Right hindlimb (tissue), 1 donor: ENCODE results near the gene AVPR1A.
"Not testable (repeated sequence)": the region's sequence is repeated elsewhere in the genome, so short reads cannot be mapped to it uniquely, and the experiment has no call there.

Experiments
- DNase-seq: peaks from one replicate; pipeline ENCODE4 v3.0.0-alpha.2; 2018

Gene AVPR1A

DNA sequence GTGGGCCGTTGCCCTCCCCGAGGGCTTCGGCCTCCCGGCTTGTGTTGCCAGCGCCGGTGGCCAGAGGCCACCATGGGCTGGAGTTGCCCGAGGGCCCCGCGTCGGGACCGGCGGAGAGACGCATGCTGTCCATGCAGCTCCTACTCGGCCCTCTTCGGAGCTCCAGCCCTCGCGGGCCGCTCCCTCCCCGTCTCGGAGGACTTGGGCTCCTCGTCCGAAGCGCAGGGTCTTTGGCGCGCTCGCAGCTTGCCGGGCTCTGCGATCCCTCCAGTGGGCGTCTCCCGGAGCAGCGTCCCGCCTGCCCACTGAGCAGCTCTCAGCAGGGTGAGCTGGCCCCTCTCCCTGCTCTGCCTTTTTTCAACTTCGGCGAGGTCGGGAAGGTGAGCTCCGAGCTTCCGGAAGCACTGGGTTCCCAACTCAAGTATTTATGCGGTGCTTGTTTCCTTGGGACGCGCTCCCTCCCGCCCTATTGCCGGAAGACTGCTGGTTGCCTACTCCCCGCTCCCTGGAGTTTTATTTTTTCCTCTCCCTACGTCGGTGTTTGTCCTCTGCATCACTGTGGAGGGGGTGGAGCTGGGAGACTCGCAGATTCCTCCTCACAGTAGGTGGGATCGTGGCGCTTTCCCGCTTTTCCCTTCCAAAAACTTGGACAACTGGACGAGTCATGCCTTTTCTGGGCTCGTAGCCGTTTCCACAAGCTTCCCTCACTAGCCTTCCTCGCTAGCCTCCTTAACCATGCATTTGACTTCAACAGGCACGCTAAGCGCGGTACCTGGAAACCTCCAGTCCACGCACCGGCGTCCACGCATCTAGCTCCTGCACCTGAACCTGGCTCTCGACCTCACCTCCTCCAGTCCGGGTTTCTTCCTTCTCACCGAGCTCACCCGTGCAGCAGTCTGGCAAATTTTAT lies at the start of gene AVPR1A:
Gene AVPR1A, minus strand, starts transcription at position 489 of the 910 bp plus-strand sequence. Its CDS starts 365 bp downstream, at position 124.
- peak; percentile 64 for DNase-seq

DNA sequence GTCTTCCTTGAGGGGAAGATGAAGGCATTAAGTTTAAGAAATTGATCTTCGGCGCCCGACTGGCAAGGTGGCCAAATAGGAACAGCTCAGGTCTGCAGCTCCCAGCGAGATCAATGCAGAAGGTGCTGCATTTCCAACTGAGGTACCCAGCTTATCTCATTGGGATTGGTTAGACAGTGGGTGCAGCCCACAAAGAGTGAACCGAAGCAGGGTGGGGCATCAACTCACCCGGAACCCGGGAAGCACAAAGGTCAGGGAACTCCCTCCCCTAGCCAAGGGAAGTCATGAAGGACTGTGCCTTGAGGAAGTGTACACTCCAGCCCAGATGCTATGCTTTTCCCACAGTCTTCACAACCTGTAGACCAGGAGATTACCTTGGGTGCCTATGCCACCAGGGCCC lies 45.2 kb upstream of the AVPR1A start:
- no peak for DNase-seq

DNA sequence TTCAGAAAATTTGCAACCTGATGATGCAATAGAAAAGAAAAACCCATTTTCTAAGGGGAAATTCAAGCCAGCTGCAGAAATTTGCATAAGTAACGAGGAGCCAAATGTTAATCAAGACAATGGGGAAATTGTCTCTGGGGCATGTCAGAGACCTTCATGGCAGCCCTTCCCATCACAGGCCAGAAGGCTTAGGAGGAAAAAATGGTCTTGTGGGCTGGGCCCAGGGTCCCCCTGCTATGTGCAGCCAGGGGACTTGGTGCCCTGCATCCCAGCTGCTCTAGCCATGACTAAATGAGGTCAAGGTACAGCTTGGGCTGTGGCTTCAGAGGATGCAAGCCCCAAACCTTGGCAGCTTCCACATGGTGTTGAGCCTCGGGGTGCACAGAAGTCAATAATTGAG lies 28.2 kb upstream of the AVPR1A start:
- no peak for DNase-seq

DNA sequence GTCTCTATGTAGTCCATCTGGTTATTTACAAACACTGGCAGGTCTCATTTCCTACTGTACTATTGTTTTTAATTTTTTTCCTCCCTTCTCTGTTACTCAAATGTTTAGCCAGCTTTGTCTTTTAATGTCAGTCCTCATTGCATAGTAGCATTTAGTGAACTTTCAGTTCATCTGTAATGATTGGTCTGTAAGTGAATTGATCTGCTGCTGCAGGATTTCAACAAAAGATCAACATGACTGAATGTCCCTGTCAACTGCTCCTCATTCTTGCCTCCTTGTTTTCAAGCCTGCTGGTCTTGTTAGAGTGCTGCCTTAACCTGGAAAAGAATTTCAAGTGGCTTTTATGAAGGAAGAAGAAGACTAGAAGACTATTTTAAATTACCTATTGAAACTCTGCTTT lies 19.3 kb upstream of the AVPR1A start:
- no peak for DNase-seq

DNA sequence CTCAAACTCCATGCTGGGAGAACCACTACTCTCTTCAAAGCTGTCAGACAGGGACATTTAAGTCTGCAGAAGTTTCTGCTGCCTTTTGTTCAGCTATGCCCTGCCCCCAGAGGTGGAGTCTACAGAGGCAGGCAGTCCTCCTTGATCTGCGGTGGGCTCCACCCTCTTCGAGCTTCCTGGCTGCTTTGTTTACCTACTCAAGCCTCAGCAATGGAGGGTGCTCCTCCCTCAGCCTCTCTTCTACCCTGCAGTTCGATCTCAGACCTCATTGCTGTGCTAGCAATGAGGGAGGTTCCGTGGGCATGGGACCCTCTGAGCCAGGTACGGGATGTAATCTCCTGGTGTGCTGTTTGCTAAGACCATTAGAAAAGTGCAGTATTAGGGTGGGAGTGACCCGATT lies 16.7 kb upstream of the AVPR1A start:
- DNase-seq, result not testable (repeated sequence)

DNA sequence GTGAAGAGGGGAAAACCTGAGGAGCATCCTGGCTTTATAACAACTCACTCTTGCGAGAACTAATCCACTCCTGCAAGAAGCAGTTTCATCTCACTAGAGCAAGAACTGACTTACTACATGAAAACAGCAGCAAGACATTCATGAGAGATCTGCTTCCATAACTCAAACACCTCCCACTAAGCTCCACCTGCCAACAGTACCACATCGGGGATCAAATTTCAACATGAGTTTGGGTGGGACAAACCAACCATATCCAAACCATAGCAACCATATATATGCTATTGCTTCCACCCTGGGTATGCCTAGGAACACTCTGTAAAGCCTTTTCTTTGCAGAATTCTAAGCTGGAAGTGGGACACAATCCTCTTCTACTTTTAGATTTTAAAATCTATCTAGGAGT lies 13.9 kb upstream of the AVPR1A start:
- DNase-seq, result no peak

DNA sequence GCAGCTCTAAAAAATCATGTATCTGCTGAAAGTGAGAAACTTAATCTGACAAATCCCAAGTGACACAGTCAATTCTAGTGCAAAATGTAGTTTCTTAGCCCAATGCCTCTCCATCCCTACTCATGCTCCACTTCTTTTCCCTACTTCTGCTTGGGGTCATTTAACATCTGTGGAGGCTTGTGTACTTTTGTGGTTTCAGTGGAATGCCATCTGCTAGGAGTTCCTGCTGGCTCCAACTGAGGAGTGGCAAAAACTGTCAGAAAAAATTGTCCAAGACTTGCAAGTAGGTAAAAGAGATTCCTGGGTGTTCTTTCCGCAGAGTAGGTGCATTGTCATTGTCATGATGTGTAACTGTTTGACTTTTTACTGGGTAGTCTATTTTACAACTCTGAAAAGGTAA lies 12.5 kb upstream of the AVPR1A start:
- DNase-seq, result no peak

DNA sequence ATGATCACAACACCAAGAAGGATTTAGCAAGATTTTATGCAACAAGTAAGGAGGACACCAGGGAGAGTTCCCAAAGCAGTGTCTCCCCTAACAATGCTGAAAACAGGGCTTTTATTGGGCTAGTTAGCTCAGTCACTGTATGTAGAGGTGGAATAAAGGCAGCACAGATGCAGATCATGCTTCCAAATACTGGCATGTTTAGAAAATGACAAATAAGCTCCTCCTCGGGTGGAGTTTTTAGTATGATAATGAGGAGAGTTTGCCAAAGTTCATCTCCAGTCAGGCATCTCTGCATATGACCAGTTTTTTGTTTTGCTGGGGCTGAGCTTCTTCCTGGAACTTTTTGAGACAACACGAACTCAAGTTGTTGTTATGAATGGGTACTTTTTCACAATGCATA lies 4.4 kb upstream of the AVPR1A start:
- no peak for DNase-seq

DNA sequence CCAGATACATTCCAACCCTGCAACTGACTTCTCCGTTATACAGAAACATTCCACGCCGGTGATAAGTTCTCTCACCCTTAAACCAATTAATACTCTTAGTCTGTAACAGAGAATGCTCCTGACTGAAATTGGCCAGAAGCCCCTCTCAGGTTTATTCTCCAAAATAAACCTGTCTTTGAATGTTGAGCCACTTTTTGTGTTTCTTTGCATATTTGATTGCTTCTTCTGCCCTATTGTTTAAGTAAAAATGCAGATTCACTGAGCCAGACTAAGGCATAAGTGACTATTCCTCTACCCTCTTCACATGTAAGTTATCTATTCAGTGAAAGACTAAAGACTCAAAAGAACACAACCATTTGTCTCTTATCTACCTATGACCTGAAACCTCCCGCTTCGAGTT lies 3.6 kb upstream of the AVPR1A start:
- DNase-seq, result no peak

DNA sequence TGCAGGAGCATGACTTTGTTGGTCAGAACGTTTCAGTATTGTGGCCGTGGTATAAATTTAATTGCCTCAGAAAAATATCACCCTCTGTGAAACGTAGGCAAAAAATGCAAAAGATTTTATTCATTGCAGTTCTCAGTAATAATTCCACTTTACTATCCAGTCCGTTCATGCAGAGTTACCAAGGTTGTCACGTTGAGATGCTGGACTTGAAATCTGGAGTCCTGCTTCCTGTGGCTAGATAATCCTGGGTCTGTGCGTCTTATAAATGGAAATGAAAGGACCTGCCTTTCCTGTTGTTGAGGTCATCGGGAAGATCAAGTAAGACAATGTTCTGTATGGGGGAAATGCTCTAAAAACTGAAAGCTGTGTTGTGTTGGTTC lies 1.3 kb upstream of the AVPR1A start:
- DNase-seq, result no peak

DNA sequence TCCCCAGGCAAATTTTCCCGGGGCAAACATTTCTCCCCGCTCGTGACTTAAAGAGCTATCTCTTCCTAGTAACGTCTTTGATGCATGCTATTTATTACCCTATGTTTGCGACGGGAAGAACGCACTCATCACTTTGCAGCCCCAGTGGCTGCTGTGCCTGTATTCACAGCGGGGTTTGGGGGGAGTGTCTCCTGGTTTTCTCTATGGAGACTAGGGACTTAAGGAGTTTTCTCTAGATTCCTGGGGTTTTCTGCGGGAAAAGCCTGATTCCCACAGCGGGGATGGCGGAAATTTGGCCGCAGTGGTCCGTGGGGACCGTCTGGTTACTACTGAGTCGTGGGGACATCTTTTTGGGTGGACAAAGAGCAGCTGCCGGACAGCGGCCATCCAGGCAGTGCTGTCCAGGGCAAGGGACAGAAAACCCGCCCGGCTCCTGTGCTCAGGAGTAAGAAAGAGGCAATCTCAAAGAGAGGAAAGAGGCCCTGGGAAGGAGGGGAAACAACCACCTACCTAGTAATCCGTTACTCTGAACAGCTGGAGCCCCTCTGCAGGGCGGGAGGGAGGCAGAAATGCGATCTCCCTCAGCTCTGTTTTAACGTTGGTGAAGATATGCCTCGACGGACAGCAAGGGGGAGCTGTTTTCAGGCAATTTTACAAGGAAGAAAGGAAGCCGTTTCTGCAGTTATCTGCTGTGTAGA lies 771 bp upstream of the AVPR1A start:
- peak; percentile 76 for DNase-seq

DNA sequence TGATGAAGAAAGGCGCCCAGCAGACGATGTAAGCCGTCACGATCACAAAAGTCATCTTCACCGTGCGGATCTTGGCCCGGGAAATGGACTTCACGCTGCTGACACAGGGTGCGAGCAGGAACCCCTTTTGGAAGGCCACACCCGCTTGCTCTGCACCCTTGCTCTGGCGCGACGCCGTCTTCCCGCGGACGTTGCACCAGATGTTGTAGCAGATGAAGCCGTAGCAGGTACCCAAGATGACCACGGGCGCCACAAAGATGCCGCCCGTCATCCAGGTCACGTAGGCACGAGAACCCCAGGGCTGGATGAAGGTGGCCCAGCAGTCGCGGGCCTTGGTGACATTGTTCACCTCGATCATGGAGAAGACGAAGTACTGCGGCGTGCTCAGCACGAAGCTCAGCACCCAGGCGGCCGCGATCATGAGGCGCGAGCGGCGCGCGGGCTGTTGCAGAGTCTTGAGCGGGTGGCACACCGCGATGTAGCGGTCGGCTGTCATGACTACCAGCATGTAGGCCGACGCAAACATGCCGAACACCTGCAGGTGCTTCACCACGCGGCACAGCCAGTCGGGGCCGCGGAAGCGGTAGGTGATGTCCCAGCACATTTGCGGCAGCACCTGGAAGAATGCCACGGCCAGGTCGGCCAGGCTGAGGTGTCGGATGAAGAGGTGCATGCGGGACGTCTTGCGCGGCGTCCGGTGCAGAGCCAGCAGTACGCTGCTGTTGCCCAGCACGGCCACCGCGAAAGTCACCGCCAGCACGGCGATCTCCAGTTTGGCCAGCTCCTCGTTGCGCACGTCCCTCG lies 890 bp downstream of the AVPR1A start:
- peak; percentile 50 for DNase-seq

DNA sequence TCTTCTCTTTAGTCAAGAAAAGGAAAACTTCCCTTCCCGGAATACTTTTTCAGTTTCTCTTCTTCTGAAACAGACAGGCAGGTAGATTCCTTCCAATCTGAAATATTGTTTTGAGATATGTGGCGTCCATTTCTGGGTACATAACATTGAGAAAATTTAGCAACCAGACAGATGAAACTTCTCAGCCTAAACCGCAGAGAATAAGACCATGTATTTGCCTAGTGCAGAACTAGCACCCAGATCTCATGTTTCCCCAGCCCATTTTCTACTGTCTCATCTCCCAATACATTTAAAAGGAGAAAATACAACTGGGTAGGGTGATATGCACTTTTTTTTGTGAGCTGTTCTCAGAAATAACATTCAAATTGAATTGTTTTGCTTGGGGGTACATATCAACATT lies 6.4 kb downstream of the AVPR1A start:
- no peak for DNase-seq

DNA sequence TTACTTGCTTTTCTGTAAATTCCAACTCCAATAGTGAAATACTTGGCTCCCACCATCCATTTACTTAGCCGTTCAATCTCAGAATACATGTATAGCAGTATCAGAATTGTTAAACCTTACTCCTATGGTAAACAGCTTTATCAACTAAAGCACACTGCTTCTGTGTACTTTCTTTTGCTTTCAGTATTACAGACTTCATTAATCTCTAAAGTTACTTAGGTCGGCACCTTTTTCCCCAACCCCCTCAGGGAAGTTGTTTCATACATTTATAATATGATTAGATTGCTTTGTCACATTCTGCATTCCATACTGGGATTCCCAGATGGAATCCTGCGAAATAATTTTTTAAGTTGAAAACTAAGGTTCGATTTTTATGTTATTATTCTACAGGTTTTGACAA lies 12.5 kb downstream of the AVPR1A start:
- DNase-seq, result no peak

DNA sequence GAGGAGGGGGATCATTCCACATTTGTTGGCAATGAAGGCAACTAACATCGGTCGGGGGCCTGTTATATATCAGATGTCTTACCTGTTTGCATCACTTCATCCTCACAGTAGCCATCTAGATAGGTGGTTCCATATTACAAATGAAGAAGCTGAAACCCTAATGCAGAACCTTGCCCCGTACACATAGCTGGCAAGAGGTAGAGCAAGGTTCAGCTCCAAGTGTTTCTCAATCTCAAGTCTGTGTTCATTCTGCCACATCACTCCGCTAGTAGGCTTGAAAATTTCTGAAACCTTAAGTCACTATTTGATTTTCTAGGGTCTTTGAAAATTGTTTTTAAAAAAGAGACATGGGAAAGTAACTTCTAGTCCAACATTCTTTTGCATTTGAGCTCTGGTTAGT lies 17.0 kb downstream of the AVPR1A start:
- no peak for DNase-seq

DNA sequence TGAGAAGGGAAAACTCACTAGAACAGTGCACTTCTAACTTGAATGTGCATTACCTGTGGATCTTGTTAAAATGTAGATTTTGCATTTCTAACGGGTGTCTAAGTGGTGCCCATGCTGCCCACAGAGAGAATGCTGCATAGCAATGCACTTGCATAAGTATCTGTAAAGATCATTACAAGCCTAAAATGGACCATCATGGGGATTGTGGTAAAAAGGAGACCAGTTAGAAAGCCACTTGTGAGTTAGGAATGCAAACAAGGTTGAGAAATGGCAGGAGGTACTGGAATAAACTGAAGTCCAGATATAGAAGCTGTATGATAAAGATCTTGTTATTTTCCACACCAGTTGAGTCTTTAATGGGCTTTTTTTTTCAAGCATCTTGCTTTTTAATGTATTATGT lies 18.8 kb downstream of the AVPR1A start:
- DNase-seq, result no peak

DNA sequence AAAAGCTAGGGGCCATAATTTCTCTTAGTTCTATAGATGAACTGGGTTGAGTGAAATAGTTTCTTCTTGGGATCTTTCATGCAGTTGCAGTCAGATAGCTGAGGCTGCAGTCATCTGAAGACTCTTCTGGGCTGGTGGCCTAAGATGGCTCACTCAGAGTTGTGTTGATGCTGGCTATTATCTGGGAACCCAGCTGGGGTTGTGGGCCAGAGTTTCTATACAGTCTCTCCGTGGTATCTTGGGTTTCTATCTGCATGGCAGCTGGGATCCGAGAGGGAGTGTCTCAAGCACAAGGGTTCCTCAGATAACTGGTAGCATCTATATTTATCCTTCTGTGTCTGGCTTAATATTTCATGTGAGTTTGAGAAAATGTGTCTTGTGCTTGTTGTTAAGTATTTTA lies 21.1 kb downstream of the AVPR1A start:
- no peak for DNase-seq

DNA sequence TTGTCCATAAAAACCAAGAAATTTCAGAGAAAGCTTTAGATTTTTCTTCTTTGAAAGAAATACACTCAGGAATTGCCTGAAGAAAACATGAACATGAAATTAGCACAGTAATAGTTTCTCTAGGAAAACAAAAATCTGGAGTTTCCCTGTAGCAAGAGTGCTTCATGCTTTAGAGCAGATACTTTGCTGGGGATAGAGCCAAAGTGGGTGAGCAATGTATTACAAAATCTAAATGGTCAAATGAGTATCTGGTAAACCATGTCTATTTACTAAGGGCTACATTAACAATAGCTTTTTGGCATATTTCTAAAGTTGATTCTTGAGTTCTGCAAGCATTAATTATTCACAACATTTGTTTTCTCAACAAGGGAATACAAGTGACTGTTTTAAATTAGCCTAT lies 26.2 kb downstream of the AVPR1A start:
- DNase-seq, result no peak

DNA sequence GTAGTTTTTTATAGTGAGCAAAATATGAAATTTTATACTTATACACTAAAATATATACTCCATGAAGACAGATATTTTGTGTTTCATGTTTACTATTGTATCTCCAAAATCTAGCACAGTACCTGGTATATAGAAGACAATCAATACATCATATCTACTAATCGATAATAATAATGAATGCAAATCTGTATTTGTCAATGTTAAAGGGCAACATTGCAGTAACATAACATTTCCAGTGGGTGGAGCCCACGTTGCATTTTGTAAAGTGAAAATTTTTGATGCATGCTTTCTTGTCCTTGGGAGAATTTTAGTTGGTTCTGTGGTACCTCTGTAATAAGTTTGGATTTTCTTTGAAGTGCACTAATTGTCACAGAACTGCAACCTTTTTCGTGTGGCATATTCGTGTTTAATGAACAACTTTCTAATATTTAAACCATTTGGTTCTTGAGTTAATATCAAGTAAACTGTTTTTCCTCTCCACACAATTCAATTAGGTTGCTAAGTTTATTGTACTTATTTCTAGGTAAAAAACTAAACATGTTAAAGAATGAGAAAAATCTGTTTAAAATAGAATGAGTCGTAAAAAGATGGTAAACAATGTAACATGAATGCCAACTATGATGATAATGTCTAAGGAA lies 47.4 kb downstream of the AVPR1A start:
- no peak for DNase-seq

DNA sequence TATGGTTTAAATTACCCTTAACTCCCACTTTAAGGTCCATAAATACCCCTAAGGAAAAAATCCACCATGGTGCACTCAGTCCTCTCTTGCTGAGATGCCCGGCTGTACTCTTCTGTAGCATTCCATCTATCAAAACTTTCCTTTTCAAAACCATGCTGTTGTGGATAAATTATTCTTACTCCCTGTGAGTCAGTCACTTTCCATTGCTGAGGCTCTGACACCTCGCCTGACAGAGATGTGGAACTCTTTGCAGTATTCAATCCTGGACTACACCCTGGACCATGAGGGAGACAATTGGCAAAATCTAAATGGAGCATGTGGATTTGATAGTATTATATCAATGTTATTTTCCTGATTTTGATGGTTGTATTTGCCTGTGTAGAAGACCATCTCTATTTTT lies 49.1 kb downstream of the AVPR1A start:
- DNase-seq, result no peak

DNA sequence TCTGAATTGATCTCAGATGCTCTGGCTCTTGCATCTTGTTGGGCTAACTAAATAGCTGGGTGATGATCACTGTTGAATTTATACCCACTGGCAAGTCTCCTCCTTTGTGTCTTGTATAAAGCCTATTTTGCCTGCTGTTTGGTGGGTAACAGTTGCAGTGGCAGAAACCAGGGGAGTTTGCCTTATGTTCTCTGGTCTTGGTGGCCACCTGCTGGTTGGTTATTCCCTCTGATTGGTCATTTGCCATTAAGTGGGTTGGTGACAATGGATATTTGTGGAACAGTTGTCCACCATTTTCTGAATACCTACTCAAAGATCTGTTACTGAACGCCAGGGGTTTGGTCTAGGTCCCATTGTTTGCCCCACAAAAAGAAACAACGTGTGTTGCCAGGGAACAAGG lies 52.1 kb downstream of the AVPR1A start:
- no peak for DNase-seq

DNA sequence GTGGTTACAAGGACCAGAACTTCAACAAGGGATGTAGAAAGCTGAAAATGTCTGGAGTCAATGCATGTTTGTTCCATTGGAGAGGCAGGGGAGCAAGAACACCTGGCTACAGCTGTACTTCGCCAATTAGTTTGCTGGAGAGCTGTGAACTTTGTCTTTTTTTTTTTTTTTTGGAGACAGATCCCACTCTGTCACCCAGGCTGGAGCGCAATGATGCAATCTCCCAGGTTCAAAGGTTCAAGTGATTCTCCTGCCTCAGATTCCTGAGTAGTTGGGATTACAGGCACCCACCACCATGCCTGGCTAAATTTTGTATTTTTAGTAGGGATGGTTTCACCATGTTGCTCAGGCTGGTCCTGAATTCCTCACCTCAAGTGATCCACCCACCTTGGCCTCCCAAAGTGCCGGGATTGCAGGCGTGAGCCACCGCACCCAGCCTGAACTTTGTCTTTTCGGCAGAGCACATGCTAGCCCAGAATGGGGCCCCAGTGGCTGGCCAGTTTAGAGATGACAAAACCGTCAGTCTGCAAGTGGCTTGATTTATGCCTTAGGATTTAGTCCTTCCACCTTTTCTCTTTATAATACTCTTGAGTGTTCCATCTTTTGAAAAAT lies 55.5 kb downstream of the AVPR1A start:
- no peak for DNase-seq

DNA sequence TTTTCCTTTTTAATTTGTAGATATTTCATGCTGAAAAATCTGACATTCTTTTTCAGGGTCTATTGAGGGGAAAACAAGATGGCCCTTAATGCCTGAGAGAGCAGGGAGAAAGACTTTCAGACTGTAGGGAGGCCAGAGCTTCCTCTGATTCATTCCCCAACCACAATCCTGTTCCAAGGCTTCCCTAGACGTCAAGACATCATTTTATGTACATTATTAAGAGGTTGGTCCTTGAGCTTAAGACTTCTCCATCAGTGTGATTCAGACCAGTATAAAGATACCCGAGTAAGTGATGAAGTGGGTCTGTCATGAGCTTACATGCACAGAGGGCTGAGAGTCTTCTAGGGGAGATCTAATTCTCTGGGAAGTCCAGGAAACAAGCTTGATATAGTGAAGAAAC lies 57.3 kb downstream of the AVPR1A start:
- DNase-seq, result no peak
